KMS-11 (cell line): ENCODE results near the gene HNRNPA1L2.
"Not testable (repeated sequence)": the region's sequence is repeated elsewhere in the genome, so short reads cannot be mapped to it uniquely, and the experiment has no call there.

Experiments
- H2AFZ ChIP-seq: fragments of 200-600 bp; sonication (generic); 2 replicates; pipeline ENCODE4 v1.6.1; 2016; ENCODE audit warnings: antibody characterized with exemption, mixed run types, low read depth
- H3K27ac ChIP-seq: fragments of 200-600 bp; sonication (generic); 2 replicates; pipeline ENCODE4 v1.6.1; 2016; ENCODE audit warnings: mild to moderate bottlenecking, mixed run types
- H3K27me3 ChIP-seq: fragments of 200-600 bp; sonication (generic); 2 replicates; pipeline ENCODE4 v1.6.1; 2017; ENCODE audit warnings: mild to moderate bottlenecking, low read depth, mixed run types, moderate library complexity; ENCODE audit not compliant: insufficient read depth
- H3K36me3 ChIP-seq: fragments of 200-600 bp; sonication (generic); 2 replicates; pipeline ENCODE4 v1.6.1; 2017; ENCODE audit warnings: mild to moderate bottlenecking, mixed run types; ENCODE audit not compliant: insufficient read depth
- H3K4me1 ChIP-seq: fragments of 200-600 bp; sonication (generic); 2 replicates; pipeline ENCODE4 v1.6.1; 2016; ENCODE audit warnings: mild to moderate bottlenecking, low read depth, mixed run types; ENCODE audit not compliant: poor library complexity, severe bottlenecking
- H3K4me2 ChIP-seq: fragments of 200-600 bp; sonication (generic); 2 replicates; pipeline ENCODE4 v1.7.0; 2016; ENCODE audit warnings: mild to moderate bottlenecking, mixed run types
- H3K4me3 ChIP-seq: fragments of 200-600 bp; sonication (generic); IDR thresholded peaks from 2 replicates; pipeline ENCODE4 v1.6.1; 2017; ENCODE audit warnings: low read depth, low read length, mixed read lengths; ENCODE audit not compliant: insufficient read depth
- H3K79me2 ChIP-seq: fragments of 200-600 bp; sonication (generic); 2 replicates; pipeline ENCODE4 v1.6.1; 2016; ENCODE audit warnings: low read depth, mixed run types; ENCODE audit not compliant: insufficient read depth
- H3K9ac ChIP-seq: fragments of 200-600 bp; sonication (generic); 2 replicates; pipeline ENCODE4 v1.6.1; 2016; ENCODE audit warnings: mild to moderate bottlenecking, mixed run types
- H4K20me1 ChIP-seq: fragments of 200-600 bp; sonication (generic); 2 replicates; pipeline ENCODE4 v1.6.1; 2016; ENCODE audit warnings: mild to moderate bottlenecking, mixed run types; ENCODE audit not compliant: insufficient read depth
- CTCF ChIP-seq: fragments of 200-600 bp; sonication (generic); conservative IDR thresholded peaks from 2 replicates; pipeline ENCODE4 v1.6.1; 2017; ENCODE audit warnings: low read depth, mild to moderate bottlenecking, antibody characterized with exemption, low read length, moderate library complexity, mixed read lengths

Gene HNRNPA1L2

DNA sequence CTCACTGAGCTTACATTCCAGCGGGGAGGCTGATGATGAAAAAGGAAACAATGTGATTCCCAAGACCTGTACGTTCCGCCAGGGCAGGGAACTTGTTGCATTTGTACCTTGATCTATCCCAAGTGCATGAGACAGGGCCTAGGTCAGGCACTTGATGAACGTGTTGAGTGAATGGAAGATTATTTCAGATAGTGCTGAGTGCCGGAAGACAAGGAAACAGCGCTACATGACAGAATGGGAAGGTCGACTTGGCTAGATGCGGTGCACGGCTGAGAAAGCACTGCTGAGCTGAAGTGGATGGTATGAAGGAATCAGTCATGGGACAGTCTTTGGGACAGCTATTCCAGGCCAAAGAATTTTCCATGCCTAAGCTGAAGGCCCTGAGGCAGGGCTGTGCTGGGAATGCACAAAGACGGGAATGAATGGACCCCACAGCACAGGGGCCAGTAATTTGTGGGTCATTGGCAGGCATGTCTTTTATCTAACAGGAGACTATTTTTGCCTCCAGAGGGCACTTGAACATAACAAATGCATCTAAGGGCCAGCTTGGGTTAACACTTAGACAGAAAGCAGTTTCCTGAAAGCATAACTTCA, 33.1 kb upstream of the HNRNPA1L2 start:
- H3K4me2 ChIP-seq, H3K4me3 ChIP-seq, H2AFZ ChIP-seq, H3K9ac ChIP-seq, H3K79me2 ChIP-seq, H3K27ac ChIP-seq, H3K4me1 ChIP-seq, H3K27me3 ChIP-seq, H3K36me3 ChIP-seq, H4K20me1 ChIP-seq: not testable (repeated sequence)
- TF ChIP-seq CTCF = peak; percentile 22; the same call in 1 of the 2 replicates

- H3K4me2 ChIP-seq, H2AFZ ChIP-seq, H3K79me2 ChIP-seq, H3K4me1 ChIP-seq, H3K27ac ChIP-seq, H3K27me3 ChIP-seq, H3K36me3 ChIP-seq, H3K9ac ChIP-seq, H4K20me1 ChIP-seq, H3K4me3 ChIP-seq: not testable (repeated sequence)
These were observed 32.1 kb upstream of the HNRNPA1L2 start for GRCh38 chr13:52610158-52610557.

DNA sequence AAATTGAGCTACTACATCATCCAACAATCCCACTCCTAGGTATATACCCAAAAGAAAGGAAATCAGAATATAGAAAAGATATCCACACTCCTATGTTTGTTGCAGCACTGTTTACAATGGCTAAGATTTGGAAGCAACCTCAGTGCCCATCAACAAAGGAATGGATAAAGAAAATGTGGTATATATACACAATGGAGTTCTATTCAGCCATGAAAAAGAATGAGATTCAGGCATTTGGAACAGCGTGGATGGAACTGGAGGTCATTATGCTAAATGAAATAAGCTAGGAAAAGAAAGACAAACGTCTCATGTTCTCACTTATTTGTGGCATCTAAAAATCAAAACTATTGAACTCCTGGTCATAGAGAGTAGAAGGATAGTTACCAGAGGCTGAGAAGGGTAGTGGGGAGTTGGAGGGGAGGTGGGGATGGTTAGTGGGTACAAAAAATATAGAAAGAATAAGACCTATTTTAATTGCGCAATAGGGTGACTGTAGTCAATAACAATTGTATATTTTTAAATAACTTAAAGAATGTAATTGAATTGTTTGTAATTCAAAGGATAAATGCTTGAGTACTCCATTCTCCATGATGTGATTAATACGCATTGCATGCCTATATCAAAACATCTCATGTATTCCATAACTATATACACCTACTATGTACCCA, 27.0 kb upstream of the HNRNPA1L2 start:
- Histone ChIP-seq H2AFZ (no peak overlapping the region), H4K20me1 (no peaks in the 10 kb centered on the region), H3K27me3 (no peaks in the 10 kb centered on the region), H3K4me2 (no peak overlapping the region), H3K79me2 (peaks cover 23% of the 10 kb centered on the region; the same call in 1 of the 2 replicates), H3K4me1 (peaks cover 11% of the 10 kb centered on the region), H3K9ac (no peak overlapping the region), H3K27ac (no peak overlapping the region), H3K4me3 (no peak overlapping the region), H3K36me3 (no peaks in the 10 kb centered on the region)
- TF ChIP-seq CTCF = no peak

GRCh38 chr13:52615812-52616211, 26.4 kb upstream of the HNRNPA1L2 start:
- TF ChIP-seq CTCF = no peak
- Histone ChIP-seq H3K36me3 (no peaks in the 10 kb centered on the region), H3K4me2 (no peak overlapping the region), H3K4me3 (no peak overlapping the region), H2AFZ (no peak overlapping the region), H3K79me2 (peaks cover 25% of the 10 kb centered on the region; the same call in 1 of the 2 replicates), H3K4me1 (peaks cover 11% of the 10 kb centered on the region), H3K27ac (no peak overlapping the region), H3K9ac (no peak overlapping the region), H3K27me3 (no peaks in the 10 kb centered on the region), H4K20me1 (no peaks in the 10 kb centered on the region)
